ENCODE measurements around the gene CYSLTR2. TPM values are rescaled to one million over a fixed set of nuclear protein-coding genes. Genes with fewer than 3 reads are reported as not detected.

The CYSLTR2 gene
- total RNA-seq, 2 donors from 2014 or later, result 4.1 to 6.3 TPM

DNA sequence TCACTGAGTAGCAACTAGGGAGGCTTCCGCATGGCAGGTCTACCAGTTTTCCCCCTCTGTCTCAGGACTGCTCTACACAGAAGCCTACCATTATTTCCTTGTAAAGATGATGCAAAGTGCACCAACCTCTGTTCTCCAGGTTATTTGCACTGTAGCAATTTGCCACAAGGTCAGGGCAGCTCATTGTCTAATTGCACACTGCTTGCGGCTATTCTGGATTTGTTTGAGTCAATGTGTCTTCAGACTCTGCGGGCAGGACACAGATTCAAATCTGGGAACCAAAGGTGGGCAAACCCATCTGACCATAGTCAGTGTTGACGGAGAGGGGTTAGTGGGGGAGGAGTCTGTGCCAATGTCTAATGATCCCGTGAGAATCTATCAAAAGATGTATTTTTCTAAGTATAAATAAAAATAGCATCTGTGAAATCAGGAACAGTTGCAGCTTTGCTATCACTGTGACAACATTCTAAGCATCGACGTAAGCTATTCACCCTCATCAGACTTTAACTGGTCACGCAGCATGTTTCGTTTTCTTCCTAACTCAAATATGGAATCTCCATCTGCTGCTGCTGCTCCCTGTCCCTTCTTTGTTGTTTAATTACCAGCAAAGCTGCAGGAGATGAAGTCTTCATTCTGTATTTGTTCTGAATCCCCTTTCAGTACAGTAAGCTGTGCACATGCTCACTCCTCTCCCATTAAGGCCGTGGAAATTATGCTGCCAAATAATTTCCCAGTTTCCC is 26.4 kb downstream of the CYSLTR2 start:
- TF ChIP-seq, protein P1, sequence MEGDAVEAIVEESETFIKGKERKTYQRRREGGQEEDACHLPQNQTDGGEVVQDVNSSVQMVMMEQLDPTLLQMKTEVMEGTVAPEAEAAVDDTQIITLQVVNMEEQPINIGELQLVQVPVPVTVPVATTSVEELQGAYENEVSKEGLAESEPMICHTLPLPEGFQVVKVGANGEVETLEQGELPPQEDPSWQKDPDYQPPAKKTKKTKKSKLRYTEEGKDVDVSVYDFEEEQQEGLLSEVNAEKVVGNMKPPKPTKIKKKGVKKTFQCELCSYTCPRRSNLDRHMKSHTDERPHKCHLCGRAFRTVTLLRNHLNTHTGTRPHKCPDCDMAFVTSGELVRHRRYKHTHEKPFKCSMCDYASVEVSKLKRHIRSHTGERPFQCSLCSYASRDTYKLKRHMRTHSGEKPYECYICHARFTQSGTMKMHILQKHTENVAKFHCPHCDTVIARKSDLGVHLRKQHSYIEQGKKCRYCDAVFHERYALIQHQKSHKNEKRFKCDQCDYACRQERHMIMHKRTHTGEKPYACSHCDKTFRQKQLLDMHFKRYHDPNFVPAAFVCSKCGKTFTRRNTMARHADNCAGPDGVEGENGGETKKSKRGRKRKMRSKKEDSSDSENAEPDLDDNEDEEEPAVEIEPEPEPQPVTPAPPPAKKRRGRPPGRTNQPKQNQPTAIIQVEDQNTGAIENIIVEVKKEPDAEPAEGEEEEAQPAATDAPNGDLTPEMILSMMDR (IDR thresholded peaks at IDR 0.05), result no peak
- no peaks in the 10 kb centered on the region for H3K9me3 ChIP-seq
- no peak overlapping the region for H3K27ac ChIP-seq
- H3K4me3 ChIP-seq, result peak overlapping the region in 1 of 2 donors; percentile 10
- H3K27me3 ChIP-seq, result no peaks in the 10 kb centered on the region
- no peaks in the 10 kb centered on the region for H3K4me1 ChIP-seq
- DNase-seq (ENCODE audit: low spot score), result no peak
- H3K36me3 ChIP-seq, result no peaks in the 10 kb centered on the region

- no peaks in the 10 kb centered on the region for H3K36me3 ChIP-seq
- no peak for DNase-seq (ENCODE audit: low spot score)
- no peaks in the 10 kb centered on the region for H3K9me3 ChIP-seq
- H3K27ac ChIP-seq, result no peak overlapping the region
- TF ChIP-seq, protein P1 (IDR thresholded peaks at IDR 0.05), result no peak
- no peaks in the 10 kb centered on the region for H3K4me1 ChIP-seq
- no peak overlapping the region for H3K4me3 ChIP-seq
- H3K27me3 ChIP-seq, result no peaks in the 10 kb centered on the region
Measured at GRCh38 chr13:48680756-48681392, 27.1 kb downstream of the CYSLTR2 start.

GRCh38 chr13:48681905-48682304 is 28.2 kb downstream of the CYSLTR2 start:
- TF ChIP-seq, protein P1 (IDR thresholded peaks at IDR 0.05), result no peak
- no peak for DNase-seq (ENCODE audit: low spot score)
- Histone ChIP-seq H3K4me1 (no peaks in the 10 kb centered on the region), H3K27ac (no peak overlapping the region), H3K36me3 (no peaks in the 10 kb centered on the region), H3K27me3 (no peaks in the 10 kb centered on the region), H3K4me3 (no peak overlapping the region), H3K9me3 (no peaks in the 10 kb centered on the region)

DNA sequence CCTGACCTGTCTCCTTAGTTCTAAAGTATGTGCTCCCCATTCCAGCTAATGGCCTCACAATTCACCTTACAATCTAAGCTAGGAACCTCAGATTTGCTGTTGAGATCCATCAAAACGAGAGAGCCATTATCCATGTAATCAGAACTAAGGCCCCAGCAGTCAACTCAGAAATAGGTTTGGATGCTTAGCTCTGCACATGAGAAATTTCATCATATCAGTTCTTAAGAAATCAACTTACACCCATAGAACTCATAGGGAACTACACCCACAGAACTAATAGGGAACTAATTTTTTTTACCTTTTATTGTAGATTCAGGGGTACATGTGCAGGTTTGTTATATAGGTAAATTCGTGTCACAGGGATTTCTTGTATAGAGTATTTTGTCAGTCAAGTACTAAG is 28.7 kb downstream of the CYSLTR2 start:
- Histone ChIP-seq H3K4me3 (no peak overlapping the region), H3K36me3 (no peaks in the 10 kb centered on the region), H3K27me3 (no peaks in the 10 kb centered on the region), H3K9me3 (no peaks in the 10 kb centered on the region), H3K4me1 (no peaks in the 10 kb centered on the region), H3K27ac (no peak overlapping the region)
- no peak for DNase-seq (ENCODE audit: low spot score)
- TF ChIP-seq, protein P1 (IDR thresholded peaks at IDR 0.05), result no peak

GRCh38 chr13:48686636-48687210 is 33.0 kb downstream of the CYSLTR2 start:
- Histone ChIP-seq H3K4me1 (no peaks in the 10 kb centered on the region), H3K4me3 (no peak overlapping the region), H3K36me3 (no peaks in the 10 kb centered on the region), H3K27me3 (no peaks in the 10 kb centered on the region), H3K27ac (no peak overlapping the region), H3K9me3 (peaks cover 0 to 6% of the 10 kb centered on the region in 2 donors)
- TF ChIP-seq, protein P1 (IDR thresholded peaks at IDR 0.05), result no peak
- peak; percentile 53 for DNase-seq (ENCODE audit: low spot score)

All from right atrium auricular region (tissue), 2 donors.